Gastrocnemius medialis (tissue), 4 donors: ENCODE results near the gene AKAP7.
"Not testable (repeated sequence)": the region's sequence is repeated elsewhere in the genome, so short reads cannot be mapped to it uniquely, and the experiment has no call there.

Experiments used
- POLR2A ChIP-seq, 2 donors: fragments of 450-650 bp; IDR thresholded peaks; one replicate each; pipeline ENCODE4 v1.6.1; 2017; ENCODE audit warnings: antibody characterized with exemption in 2 of 2, mild to moderate bottlenecking in 2 of 2, moderate library complexity in 2 of 2
- TF ChIP-seq, protein P1 (sequence below), 5 experiments: fragments of 450-650 bp in 3 of 5; fragments of 200-600 bp in 2 of 5; sonication (generic) in 2 of 5; IDR thresholded peaks in 4 of 5; conservative IDR thresholded peaks in 1 of 5; 1 replicate in 4 of 5; 2 replicates in 1 of 5; pipeline ENCODE4 v1.5.1; 2016 to 2019; ENCODE audit warnings: antibody characterized with exemption in 5 of 5, mild to moderate bottlenecking in 3 of 5, moderate library complexity in 3 of 5

GRCh38 chr6:131260960-131261359, 125.7 kb downstream of the AKAP7 start:
- TF ChIP-seq, protein P1, sequence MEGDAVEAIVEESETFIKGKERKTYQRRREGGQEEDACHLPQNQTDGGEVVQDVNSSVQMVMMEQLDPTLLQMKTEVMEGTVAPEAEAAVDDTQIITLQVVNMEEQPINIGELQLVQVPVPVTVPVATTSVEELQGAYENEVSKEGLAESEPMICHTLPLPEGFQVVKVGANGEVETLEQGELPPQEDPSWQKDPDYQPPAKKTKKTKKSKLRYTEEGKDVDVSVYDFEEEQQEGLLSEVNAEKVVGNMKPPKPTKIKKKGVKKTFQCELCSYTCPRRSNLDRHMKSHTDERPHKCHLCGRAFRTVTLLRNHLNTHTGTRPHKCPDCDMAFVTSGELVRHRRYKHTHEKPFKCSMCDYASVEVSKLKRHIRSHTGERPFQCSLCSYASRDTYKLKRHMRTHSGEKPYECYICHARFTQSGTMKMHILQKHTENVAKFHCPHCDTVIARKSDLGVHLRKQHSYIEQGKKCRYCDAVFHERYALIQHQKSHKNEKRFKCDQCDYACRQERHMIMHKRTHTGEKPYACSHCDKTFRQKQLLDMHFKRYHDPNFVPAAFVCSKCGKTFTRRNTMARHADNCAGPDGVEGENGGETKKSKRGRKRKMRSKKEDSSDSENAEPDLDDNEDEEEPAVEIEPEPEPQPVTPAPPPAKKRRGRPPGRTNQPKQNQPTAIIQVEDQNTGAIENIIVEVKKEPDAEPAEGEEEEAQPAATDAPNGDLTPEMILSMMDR (IDR thresholded peaks at IDR 0.05 in 4 of 5, conservative IDR thresholded peaks at IDR 0.05 in 1 of 5) = not testable (repeated sequence)
- not testable (repeated sequence) for TF ChIP-seq POLR2A (IDR thresholded peaks at IDR 0.05)
